HCT116 (cell line): ENCODE data around the gene ST3GAL3. TPM values are rescaled to one million over a fixed set of nuclear protein-coding genes. Genes with fewer than 3 reads are reported as not detected.

Experiments used
- ATAC-seq: fragments of 200-7000 bp; cut with Tn5 transposase; 2 replicates; pipeline ENCODE4 v1.9.1; 2020; ENCODE audit warnings: mild to moderate bottlenecking, moderate library complexity
- BruUV-seq: library from RNA; stranded (reverse); fragments of 400-500 nt; replicated peaks from 2 replicates; lab custom pipeline; 2021; lab: Mats Ljungman, UMichigan
- CTCF ChIA-PET: fragments of 300-600 bp; sonication (Branson Sonifier 250); formaldehyde crosslinking; loops from one replicate; lab custom pipeline; 2021; ENCODE audit warnings: antibody characterized with exemption; lab: Charles Lee
- POLR2A ChIA-PET: fragments of 300-600, 350-600 bp; sonication (Branson Sonifier 250); formaldehyde crosslinking; loops from one replicate; lab custom pipeline; 2021; ENCODE audit warnings: antibody characterized with exemption; lab: Charles Lee
- RAD21 ChIA-PET, 2 experiments: fragments of 300-600 bp; sonication (Branson Sonifier 250); formaldehyde crosslinking; loops; one replicate each; lab custom pipeline; 2023; ENCODE audit warnings: low total read pairs in 2 of 2; ENCODE audit not compliant: uncharacterized antibody in 2 of 2, unreplicated experiment in 2 of 2, low non-redundant PET in 1 of 2; lab: Charles Lee
- DNase-seq: peaks from one replicate; pipeline ENCODE4 v3.0.0-alpha.2; 2010; ENCODE audit warnings: low read depth, low spot score
- H2AFZ ChIP-seq: fragments of 200-600 bp; shearing (Covaris generic), sonication (generic); 2 replicates; pipeline ENCODE4 v1.6.1; 2017; ENCODE audit warnings: low read depth, mixed run types, mixed read lengths, antibody characterized with exemption, low read length; ENCODE audit not compliant: poor library complexity, severe bottlenecking
- H3K27ac ChIP-seq: 2 replicates; pipeline ENCODE4 v1.5.1; 2012; ENCODE audit warnings: low read depth, low read length
- H3K27me3 ChIP-seq: fragments of 200-600 bp; sonication (generic); 2 replicates; pipeline ENCODE4 v1.6.1; 2016; ENCODE audit warnings: mixed run types, low read length, mixed read lengths; ENCODE audit not compliant: insufficient read depth
- H3K36me3 ChIP-seq, 2 experiments: fragments of 200-500 bp in 1 of 2; fragments of 200-600 bp in 1 of 2; sonication (Bioruptor generic) in 1 of 2; sonication (generic) in 1 of 2; 2 replicates each; pipeline versions ENCODE4 v1.5.1 to v1.6.1; 2014 to 2016; ENCODE audit warnings: low read length in 2 of 2, inconsistent platforms in 1 of 2, mixed read lengths in 1 of 2, mixed run types in 1 of 2; ENCODE audit not compliant: insufficient read depth in 2 of 2, control insufficient read depth in 1 of 2
- H3K4me1 ChIP-seq, 2 experiments: fragments of 200-600 bp in 1 of 2; sonication (generic) in 1 of 2; 2 replicates each; pipeline versions ENCODE4 v1.5.1 to v1.6.1; 2012 to 2017; ENCODE audit warnings: low read length in 2 of 2, inconsistent platforms in 1 of 2, mild to moderate bottlenecking in 1 of 2, mixed read lengths in 1 of 2, mixed run types in 1 of 2, moderate library complexity in 1 of 2; ENCODE audit not compliant: insufficient read depth in 2 of 2, control insufficient read depth in 1 of 2
- H3K4me2 ChIP-seq: fragments of 200-600 bp; sonication (generic); 2 replicates; pipeline ENCODE4 v1.6.1; 2017; ENCODE audit warnings: mixed run types, low read length, mixed read lengths
- H3K4me3 ChIP-seq, 2 experiments: fragments of 200-600 bp in 1 of 2; sonication (generic) in 1 of 2; replicated peaks in 1 of 2; 2 replicates each; pipeline ENCODE4 v1.5.1; 2011 to 2016; ENCODE audit warnings: low read length in 2 of 2, control low read depth in 1 of 2, low read depth in 1 of 2, mild to moderate bottlenecking in 1 of 2, mixed read lengths in 1 of 2, mixed run types in 1 of 2
- H3K79me2 ChIP-seq: fragments of 200-600 bp; sonication (generic); 2 replicates; pipeline ENCODE4 v1.6.1; 2017; ENCODE audit warnings: mild to moderate bottlenecking, mixed run types, low read length, moderate library complexity, mixed read lengths; ENCODE audit not compliant: insufficient read depth
- H3K9ac ChIP-seq: fragments of 200-600 bp; sonication (generic); 2 replicates; pipeline ENCODE4 v1.6.1; 2016; ENCODE audit warnings: low read length, mixed read lengths
- H3K9me2 ChIP-seq: fragments of 200-600 bp; sonication (generic), shearing (Covaris generic); 2 replicates; pipeline ENCODE4 v1.6.1; 2017; ENCODE audit warnings: mixed run types, mild to moderate bottlenecking, moderate library complexity; ENCODE audit not compliant: insufficient read depth
- H3K9me3 ChIP-seq, 2 experiments: fragments of 200-500 bp in 1 of 2; fragments of 200-600 bp in 1 of 2; sonication (Bioruptor generic) in 1 of 2; sonication (generic) in 1 of 2; 2 replicates each; pipeline ENCODE4 v1.6.1; 2014 to 2017; ENCODE audit warnings: low read length in 2 of 2, mixed read lengths in 2 of 2, inconsistent platforms in 1 of 2, low read depth in 1 of 2, mild to moderate bottlenecking in 1 of 2, mixed run types in 1 of 2, moderate library complexity in 1 of 2; ENCODE audit not compliant: control insufficient read depth in 1 of 2, insufficient read depth in 1 of 2
- H4K20me1 ChIP-seq: fragments of 200-600 bp; sonication (generic), shearing (Covaris generic); 2 replicates; pipeline ENCODE4 v1.6.1; 2017; ENCODE audit warnings: mixed run types, mild to moderate bottlenecking, moderate library complexity; ENCODE audit not compliant: insufficient read depth
- ATF3 ChIP-seq: IDR thresholded peaks from 2 replicates; pipeline ENCODE4 v1.6.1; 2012
- JUND ChIP-seq: IDR thresholded peaks from 2 replicates; pipeline ENCODE4 v1.6.1; 2012
- POLR2A ChIP-seq: IDR thresholded peaks from 2 replicates; pipeline ENCODE4 v1.7.0; 2011; ENCODE audit warnings: borderline replicate concordance; ENCODE audit not compliant: insufficient read depth, insufficient read length; ENCODE audit errors: extremely low read depth
- POLR2AphosphoS5 ChIP-seq: IDR thresholded peaks from 2 replicates; pipeline ENCODE4 v1.6.1; 2011; ENCODE audit warnings: mild to moderate bottlenecking, low read depth, low read length, moderate library complexity
- SIN3A ChIP-seq: IDR thresholded peaks from 2 replicates; pipeline ENCODE4 v1.6.1; 2012; ENCODE audit warnings: low read depth
- SRF ChIP-seq: IDR thresholded peaks from 2 replicates; pipeline ENCODE4 v1.6.1; 2012; ENCODE audit warnings: low read depth
- TCF7L2 ChIP-seq: IDR thresholded peaks from 2 replicates; pipeline ENCODE4 v1.7.0; 2011; ENCODE audit warnings: borderline replicate concordance, inconsistent platforms; ENCODE audit not compliant: insufficient read depth, insufficient read length; ENCODE audit errors: extremely low read depth
- ZFX ChIP-seq: fragments of 450-650 bp; IDR thresholded peaks from 2 replicates; pipeline ENCODE4 v1.6.1; 2017
- ZNF274 ChIP-seq: fragments of 200-500 bp; sonication (Bioruptor generic); IDR thresholded peaks from 2 replicates; pipeline ENCODE4 v1.6.1; 2014; ENCODE audit warnings: mild to moderate bottlenecking, low read depth, low read length, inconsistent platforms
- intact Hi-C: fragments of 100-400 bp; cut with micrococcal nuclease; formaldehyde crosslinking; loops from 2 replicates; pipeline ENCODE4 v1.10.0; 2022
- total RNA-seq: library from RNA; stranded (reverse); gene quantifications from one replicate; pipeline ENCODE4 v1.2.1, GENCODE V29; 2021; ENCODE audit not compliant: unreplicated experiment

The ST3GAL3 gene
- total RNA-seq, 1 experiment from 2014 or later: 7.2 TPM

GRCh38 chr1:43973981-43974442 is 266.7 kb downstream of the ST3GAL3 start:
- Histone ChIP-seq H3K79me2 (peaks cover 58% of the 10 kb centered on the region), H3K9me2 (no peaks in the 10 kb centered on the region), H3K9ac (peak overlapping the region; percentile 93), H3K4me3 (peak overlapping the region; percentile 92 to 99), H2AFZ (peak overlapping the region; percentile 30), H4K20me1 (no peaks in the 10 kb centered on the region), H3K27me3 (no peaks in the 10 kb centered on the region), H3K4me2 (peak overlapping the region; percentile 97), H3K9me3 (no peaks in the 10 kb centered on the region), H3K4me1 (peaks cover 22 to 63% of the 10 kb centered on the region in 2 experiments), H3K36me3 (peaks cover 15 to 50% of the 10 kb centered on the region in 2 experiments; a peak in 3 of 4 replicates), H3K27ac (peak overlapping the region; percentile 80)
- BruUV-seq: no TSS peak
- no peak for TF ChIP-seq JUND
- no peak for TF ChIP-seq SIN3A
- CTCF ChIA-PET: interaction anchor here (1.3 to 2.2 kb wide), 2 partner anchors 39 to 211 kb away, joined by 3 to 10 read pairs; no protein-coding TSS in a partner anchor
- POLR2A ChIA-PET: interaction anchor here (0.6 kb wide), 1 partner anchor 10 kb away, joined by 3 read pairs; no protein-coding TSS in a partner anchor
- RAD21 ChIA-PET: no interaction called here
- no peak for DNase-seq
- peak; percentile 0; the same call in 1 of the 2 replicates for ATAC-seq
- intact Hi-C loops: no loop called here

- ATAC-seq: peak; percentile 74
- no peaks in the 10 kb centered on the region for H3K9me3 ChIP-seq
- H3K36me3 ChIP-seq: peaks cover 15 to 50% of the 10 kb centered on the region in 2 experiments; a peak in 3 of 4 replicates
- H3K27me3 ChIP-seq: no peaks in the 10 kb centered on the region
- peak; percentile 87 for DNase-seq
- H3K27ac ChIP-seq: peak within 1 kb of the TSS; percentile 80
- CTCF ChIA-PET: interaction anchor here (1.3 to 2.2 kb wide), 3 partner anchors 40 to 211 kb away, joined by 3 to 10 read pairs (median 6); no protein-coding TSS in a partner anchor
- intact Hi-C loops: no loop called here
- POLR2A ChIA-PET: interaction anchor here (0.6 kb wide), 1 partner anchor 11 kb away, joined by 3 read pairs; no protein-coding TSS in a partner anchor
- H3K4me1 ChIP-seq: peaks cover 22 to 59% of the 10 kb centered on the region in 2 experiments
- H3K4me2 ChIP-seq: peak within 1 kb of the TSS; percentile 97
- no TSS peak for BruUV-seq
- H3K9me2 ChIP-seq: no peaks in the 10 kb centered on the region
- TF ChIP-seq ZNF274: no peak
- TF ChIP-seq ZFX: peak; percentile 82
- no peak for TF ChIP-seq ATF3
- peak; percentile 84 for TF ChIP-seq POLR2A
- no peak for TF ChIP-seq SIN3A
- peak; percentile 37 for TF ChIP-seq TCF7L2
- peak; percentile 91 for TF ChIP-seq POLR2AphosphoS5
- no peak for TF ChIP-seq SRF
- RAD21 ChIA-PET: no interaction called here
- peak within 1 kb of the TSS; percentile 92 to 99 for H3K4me3 ChIP-seq
- no peaks in the 10 kb centered on the region for H4K20me1 ChIP-seq
- H3K79me2 ChIP-seq: peaks cover 61% of the 10 kb centered on the region
- H3K9ac ChIP-seq: peak within 1 kb of the TSS; percentile 93
- peak within 1 kb of the TSS; percentile 30 for H2AFZ ChIP-seq
These were observed 267.3 kb downstream of the ST3GAL3 start, which contains the start of gene ATP6V0B for GRCh38 chr1:43974443-43975248. Gene ATP6V0B (plus strand): TSS chr1:43974960. CDS start chr1:43975041, 81 bp downstream.
